GM19238 (cell line): ENCODE measurements around the gene HDAC4.
A peak's percentile ranks its signal among the peaks of the same experiment; 100 is the strongest.

Experiments
- DNase-seq: peaks from one replicate; pipeline ENCODE4 v3.0.0; 2011; ENCODE audit warnings: low spot score; ENCODE audit not compliant: insufficient read length

Gene HDAC4

GRCh38 chr2:239259173-239259572 is 141.6 kb downstream of the HDAC4 start:
- DNase-seq: no peak

GRCh38 chr2:239258248-239258647 is 142.6 kb downstream of the HDAC4 start:
- DNase-seq: no peak

- no peak for DNase-seq
These were observed 143.3 kb downstream of the HDAC4 start for GRCh38 chr2:239257511-239257937.

- no peak for DNase-seq
These were observed 144.5 kb downstream of the HDAC4 start for GRCh38 chr2:239256350-239256743.

GRCh38 chr2:239255628-239256349 is 145.0 kb downstream of the HDAC4 start:
- DNase-seq: no peak

- no peak for DNase-seq
These were observed 145.6 kb downstream of the HDAC4 start for GRCh38 chr2:239255218-239255617.

- DNase-seq: no peak
These were observed 147.0 kb downstream of the HDAC4 start for GRCh38 chr2:239253701-239254436.

- DNase-seq: peak; percentile 35
These were observed 147.6 kb downstream of the HDAC4 start for GRCh38 chr2:239253264-239253663.

- DNase-seq: no peak
These were observed 148.0 kb downstream of the HDAC4 start for GRCh38 chr2:239252801-239253200.

- DNase-seq: no peak
These were observed 148.4 kb downstream of the HDAC4 start for GRCh38 chr2:239252393-239252792.

- no peak for DNase-seq
These were observed 148.8 kb downstream of the HDAC4 start for GRCh38 chr2:239251971-239252370.

- no peak for DNase-seq
These were observed 150.4 kb downstream of the HDAC4 start for GRCh38 chr2:239250216-239251081.

- no peak for DNase-seq
These were observed 151.0 kb downstream of the HDAC4 start for GRCh38 chr2:239249776-239250175.

- DNase-seq: no peak
These were observed 151.8 kb downstream of the HDAC4 start for GRCh38 chr2:239249048-239249447.

GRCh38 chr2:239247401-239248245 is 153.2 kb downstream of the HDAC4 start:
- no peak for DNase-seq

GRCh38 chr2:239246723-239247122 is 154.1 kb downstream of the HDAC4 start:
- no peak for DNase-seq

- DNase-seq: no peak
These were observed 154.7 kb downstream of the HDAC4 start for GRCh38 chr2:239245872-239246721.

- no peak for DNase-seq
These were observed 155.7 kb downstream of the HDAC4 start for GRCh38 chr2:239245107-239245506.

- no peak for DNase-seq
These were observed 156.2 kb downstream of the HDAC4 start for GRCh38 chr2:239244625-239245024.

- no peak for DNase-seq
These were observed 159.3 kb downstream of the HDAC4 start for GRCh38 chr2:239241431-239241960.
